Adipose tissue (tissue), 3 donors: ENCODE data around the gene LIN37. TPM values are rescaled to one million over a fixed set of nuclear protein-coding genes. Genes with fewer than 3 reads are reported as not detected.
A peak's percentile ranks its signal among the peaks of the same experiment; 100 is the strongest.

Experiments used
- H3K27ac ChIP-seq: one replicate; pipeline ENCODE4 v1.5.1; 2013; ENCODE audit warnings: low read depth, low read length
- WGBS, 3 donors: extraction: QIAGEN DNeasy Blood & Tissue Kit; methylation state at CpG; one replicate each; pipeline ENCODE4 v1.1.7; 2013; 5-methylcytosine and 5-hydroxymethylcytosine counted together
- polyA plus RNA-seq, 3 donors: library from polyadenylated mRNA; stranded (reverse); fragments of 200-250 nt; gene quantifications; one replicate each; pipeline ENCODE4 v1.2.3, GENCODE V29; 2013
- donor health status: healthy with polysubstance abuse.
- donor health status: Bipolar disorder and iron deficiency.
- donor health status: healthy.

LIN37 gene
- polyA plus RNA-seq, 3 donors: 8.9 to 20.9 (median 15.3) TPM

DNA sequence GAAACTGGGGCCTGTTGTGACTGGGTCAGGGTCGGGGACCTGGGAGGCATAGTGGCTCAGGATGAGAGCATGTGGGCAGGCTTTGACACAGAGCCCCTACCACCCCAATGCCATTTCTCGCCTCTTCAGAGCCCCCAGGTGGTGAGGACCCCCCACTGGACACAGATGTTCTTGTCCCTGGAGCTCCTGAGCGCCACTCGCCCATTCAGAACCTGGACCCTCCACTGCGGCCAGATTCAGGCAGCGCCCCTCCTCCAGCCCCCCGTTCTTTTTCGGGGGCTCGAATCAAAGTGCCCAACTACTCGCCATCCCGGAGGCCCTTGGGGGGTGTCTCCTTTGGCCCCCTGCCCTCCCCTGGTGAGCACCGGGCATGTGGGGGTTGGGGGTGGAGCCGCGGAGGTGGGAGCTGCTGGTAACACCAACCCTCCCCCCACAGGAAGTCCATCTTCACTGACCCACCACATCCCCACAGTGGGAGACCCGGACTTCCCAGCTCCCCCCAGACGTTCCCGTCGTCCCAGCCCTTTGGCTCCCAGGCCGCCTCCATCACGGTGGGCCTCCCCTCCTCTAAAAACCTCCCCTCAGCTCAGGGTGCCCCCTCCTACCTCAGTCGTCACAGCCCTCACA, 16.5 kb upstream of the LIN37 start:
- 88 to 92% (median 90%) methylated on average over 21 of the region's 21 CpGs for WGBS, 3 donors
- no peak overlapping the region for H3K27ac ChIP-seq

DNA sequence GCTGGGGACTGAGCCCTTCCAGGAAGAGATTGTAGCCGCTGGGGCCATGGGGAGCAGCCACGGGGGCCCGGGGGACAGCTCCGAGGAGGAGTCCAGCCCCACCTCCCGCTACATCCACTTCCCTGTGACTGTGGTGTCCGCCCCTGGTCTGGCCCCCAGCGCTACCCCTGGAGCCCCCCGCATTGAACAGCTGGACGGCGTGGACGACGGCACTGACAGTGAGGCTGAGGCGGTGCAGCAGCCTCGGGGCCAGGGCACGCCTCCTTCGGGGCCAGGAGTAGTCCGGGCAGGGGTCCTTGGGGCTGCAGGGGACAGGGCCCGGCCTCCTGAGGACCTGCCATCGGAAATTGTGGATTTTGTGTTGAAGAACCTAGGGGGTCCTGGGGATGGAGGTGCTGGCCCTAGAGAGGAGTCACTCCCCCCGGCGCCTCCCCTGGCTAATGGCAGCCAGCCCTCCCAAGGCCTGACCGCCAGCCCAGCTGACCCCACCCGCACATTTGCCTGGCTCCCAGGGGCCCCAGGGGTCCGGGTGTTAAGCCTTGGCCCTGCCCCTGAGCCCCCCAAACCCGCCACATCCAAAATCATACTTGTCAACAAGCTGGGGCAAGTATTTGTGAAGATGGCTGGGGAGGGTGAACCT, 15.7 kb upstream of the LIN37 start:
- no peak overlapping the region for H3K27ac ChIP-seq
- WGBS, 3 donors: 87 to 92% (median 88%) methylated on average over 24 to 25 of the region's 25 CpGs

DNA sequence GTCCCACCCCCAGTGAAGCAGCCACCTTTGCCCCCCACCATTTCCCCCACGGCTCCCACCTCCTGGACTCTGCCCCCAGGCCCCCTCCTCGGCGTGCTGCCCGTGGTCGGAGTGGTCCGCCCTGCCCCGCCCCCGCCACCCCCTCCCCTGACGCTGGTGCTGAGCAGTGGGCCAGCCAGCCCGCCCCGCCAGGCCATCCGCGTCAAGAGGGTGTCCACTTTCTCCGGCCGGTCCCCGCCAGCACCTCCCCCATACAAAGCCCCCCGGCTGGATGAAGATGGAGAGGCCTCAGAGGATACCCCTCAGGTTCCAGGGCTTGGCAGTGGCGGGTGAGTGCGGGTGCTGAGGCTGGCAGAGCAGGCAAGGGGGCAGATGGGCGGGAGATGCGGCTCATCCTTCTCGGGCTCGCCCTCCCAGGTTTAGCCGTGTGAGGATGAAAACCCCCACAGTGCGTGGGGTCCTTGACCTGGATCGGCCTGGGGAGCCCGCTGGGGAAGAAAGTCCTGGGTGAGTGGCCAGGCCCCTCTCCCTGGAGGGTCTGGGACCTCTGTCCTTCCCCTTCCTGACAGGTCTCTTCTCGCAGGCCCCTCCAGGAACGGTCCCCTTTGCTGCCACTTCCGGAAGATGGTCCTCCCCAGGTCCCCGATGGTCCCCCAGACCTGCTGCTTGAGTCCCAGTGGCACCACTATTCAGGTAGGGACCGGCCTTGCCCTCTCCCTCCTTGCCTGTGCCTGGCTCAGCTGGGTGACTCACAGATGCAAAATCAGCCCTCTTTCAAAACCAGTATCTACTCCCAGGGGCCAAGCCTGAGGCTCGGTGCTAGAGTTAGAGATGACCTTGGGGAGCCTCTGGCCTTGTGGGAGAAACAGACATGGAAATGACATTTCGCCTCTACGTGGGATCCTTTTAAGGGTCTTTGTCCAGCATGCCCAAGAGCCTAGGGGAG, 14.9 kb upstream of the LIN37 start:
- WGBS, 3 donors: 86 to 93% (median 90%) methylated on average over 35 of the region's 35 CpGs

DNA sequence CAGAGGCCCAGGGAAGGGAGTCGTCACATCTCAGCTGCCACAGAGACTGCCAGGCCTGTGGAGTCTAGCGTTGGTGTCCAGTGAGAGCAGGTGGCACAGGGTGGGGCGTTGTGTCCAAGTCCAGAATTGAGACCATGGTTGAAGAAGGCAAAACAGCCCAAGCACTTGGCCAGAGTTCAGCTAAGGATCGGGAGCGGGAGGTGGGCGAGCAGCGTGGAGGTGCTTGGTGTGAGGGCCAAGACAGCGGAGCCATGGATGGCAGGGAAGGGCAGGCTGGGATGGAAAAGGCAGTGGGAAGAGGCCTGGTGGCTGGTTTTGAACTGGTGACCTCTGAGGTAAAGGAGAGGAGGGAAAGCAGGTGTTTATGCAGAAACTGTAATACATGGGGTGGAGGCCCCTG, 14.1 kb upstream of the LIN37 start:
- no peak overlapping the region for H3K27ac ChIP-seq
- 94 to 96% (median 95%) methylated on average over 8 of the region's 8 CpGs for WGBS, 3 donors

More for the DNA sequence above, 14.9 kb upstream of the LIN37 start:
- no peak overlapping the region for H3K27ac ChIP-seq

DNA sequence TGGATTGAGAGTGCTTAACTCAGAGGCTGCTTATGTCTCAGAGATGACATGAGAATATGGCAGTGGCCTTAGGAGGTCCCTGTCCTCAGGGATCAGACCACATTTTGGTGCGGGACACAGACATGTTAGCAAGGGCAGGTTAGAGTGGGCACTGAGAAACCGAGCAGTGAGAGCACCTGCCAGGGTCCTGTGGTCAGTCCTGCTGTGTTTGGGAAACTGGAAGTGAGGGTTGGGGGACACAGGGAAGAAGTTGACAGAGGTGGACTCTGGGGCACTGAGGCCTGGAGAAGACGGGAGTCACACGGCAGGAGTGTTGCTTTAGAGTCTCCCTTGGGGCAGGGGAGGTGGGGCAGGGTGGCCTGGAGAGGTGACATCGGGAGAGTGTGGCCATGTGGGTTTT, 13.5 kb upstream of the LIN37 start:
- 80 to 87% (median 84%) methylated on average over 5 of the region's 5 CpGs for WGBS, 3 donors

DNA sequence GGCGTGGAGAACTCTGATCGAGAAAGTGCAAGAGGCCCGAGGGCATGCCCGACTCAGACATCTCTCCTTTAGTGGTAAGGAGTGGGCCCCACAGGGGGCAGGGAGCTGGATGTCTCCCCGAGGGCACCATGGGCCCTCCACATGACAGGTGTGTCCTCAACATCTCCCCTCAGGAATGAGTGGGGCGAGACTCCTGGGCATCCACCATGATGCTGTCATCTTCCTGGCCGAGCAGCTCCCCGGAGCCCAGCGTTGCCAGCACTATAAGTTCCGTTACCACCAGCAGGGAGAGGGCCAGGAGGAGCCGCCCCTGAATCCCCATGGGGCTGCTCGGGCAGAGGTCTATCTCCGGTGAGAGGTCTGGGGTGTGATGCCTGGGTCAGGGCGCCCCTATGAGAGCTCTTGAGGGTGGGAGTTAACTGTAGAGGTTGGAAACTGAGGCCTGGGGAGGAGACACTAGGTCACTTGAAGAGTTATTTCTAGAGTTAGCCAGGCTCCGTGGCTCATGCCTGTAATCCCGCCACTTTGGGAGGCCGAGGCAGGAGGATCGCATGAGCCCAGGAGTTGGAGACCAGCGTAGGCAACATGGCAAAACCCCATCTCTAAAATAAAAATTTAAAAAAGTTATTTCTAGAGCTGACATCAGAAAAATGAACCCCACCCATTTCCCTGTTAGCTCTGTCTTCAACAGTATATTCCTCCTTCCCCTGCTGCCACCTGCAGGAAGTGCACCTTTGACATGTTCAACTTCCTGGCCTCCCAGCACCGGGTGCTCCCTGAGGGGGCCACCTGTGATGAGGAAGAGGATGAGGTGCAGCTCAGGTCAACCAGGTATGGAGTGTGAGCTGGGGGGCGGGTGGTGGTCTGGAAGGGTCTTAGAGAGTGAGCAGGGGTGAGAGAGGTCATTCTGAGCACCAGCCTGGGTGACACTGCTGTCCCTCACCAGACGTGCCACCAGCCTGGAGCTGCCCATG, 11.2 kb upstream of the LIN37 start:
- H3K27ac ChIP-seq: no peak overlapping the region
- WGBS, 3 donors: 84 to 89% (median 88%) methylated on average over 22 of the region's 22 CpGs

More for the DNA sequence above, 13.5 kb upstream of the LIN37 start:
- H3K27ac ChIP-seq: no peak overlapping the region

DNA sequence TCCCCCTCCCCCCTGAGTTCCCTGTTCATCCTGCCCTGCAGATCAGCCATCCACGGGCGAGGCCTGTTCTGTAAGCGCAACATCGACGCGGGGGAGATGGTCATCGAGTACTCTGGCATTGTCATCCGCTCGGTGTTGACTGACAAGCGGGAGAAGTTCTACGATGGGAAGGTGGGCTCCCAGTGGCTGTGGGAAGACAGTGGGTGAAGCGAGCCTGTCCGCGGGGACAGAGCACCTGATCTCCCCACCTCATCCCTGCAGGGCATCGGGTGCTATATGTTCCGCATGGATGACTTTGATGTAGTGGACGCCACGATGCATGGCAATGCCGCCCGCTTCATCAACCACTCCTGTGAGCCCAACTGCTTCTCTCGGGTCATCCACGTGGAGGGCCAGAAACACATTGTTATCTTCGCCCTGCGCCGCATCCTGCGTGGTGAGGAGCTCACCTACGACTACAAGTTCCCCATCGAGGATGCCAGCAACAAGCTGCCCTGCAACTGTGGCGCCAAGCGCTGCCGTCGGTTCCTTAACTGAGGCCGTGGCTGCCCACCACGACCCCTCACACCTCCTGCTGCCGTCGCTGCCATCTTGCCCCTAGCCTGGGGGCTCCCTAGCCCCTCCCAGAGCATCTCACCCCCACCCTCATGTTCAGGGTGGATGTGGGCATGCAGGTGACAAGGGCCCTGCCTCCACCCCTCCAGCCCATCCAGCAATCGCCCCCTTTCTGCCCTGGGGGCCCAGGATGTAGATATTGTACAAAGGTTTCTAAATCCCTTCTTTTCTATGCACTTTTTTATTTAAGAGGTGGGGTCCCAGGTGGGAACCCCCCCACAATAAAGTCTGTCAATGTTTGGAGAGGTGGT, 10.1 kb upstream of the LIN37 start:
- 90 to 91% (median 91%) methylated on average over 37 of the region's 37 CpGs for whole genome bisulfite sequencing, 3 donors
- no peak overlapping the region for H3K27ac ChIP-seq

DNA sequence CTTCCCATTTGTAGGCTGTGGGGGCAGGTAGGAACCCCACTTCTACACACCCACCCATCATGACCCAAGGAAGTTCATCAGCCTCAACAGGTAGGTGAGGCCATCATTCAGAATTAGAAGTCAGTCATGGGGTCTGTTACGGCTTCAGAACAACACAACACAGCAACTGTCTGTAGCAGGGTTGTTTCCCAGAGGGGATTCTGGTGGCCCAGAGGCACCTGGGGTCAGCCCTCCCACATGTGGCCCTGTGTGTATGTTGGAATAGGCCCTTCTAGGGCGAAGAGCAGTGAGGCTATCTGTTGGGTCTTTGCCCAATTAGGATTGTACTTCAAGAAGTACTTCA, 9.5 kb upstream of the LIN37 start:
- no peak overlapping the region for H3K27ac ChIP-seq
- 72 to 97% (median 83%) methylated on average over 2 of the region's 2 CpGs for WGBS, 3 donors

DNA sequence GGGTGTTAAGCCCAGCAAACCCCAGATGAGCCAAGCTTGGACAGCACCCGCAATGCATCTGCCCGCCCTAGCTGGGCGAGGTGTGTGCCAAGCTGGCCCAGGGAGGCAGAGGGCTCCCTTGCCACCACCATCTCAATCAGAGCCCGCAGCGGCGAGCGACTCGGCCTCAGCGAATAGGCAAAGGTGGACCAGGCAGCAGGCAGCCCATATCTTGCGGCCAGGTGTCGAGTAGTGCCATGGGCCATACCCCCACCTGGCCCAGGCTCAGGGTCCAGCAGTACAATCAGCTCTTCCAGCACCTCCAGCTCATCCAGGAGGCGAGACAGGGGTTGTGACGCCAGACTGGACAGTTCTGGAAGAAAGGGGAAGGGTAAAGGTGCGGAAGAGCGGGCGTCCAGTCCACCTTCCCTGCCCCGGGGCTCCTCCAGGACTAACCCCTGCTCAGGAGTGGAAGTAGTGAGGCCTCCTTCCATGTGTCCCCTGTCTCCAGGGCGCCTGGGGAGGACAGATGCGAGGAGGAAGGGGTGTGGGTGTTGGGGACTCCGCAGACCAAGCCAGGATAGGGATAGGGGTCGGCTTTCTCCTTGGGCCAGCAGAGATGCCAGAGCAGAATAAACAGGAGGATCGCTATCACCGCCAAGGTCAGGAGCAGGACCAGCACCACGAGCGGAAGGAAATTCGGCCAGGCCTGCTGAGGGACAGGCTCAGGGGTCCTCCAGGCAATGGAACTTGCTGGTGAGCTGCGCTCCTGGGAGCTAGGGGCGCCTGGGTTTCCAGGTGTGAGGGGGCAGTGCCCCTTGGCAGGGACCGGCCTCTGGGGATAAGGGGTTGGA, 8.9 kb upstream of the LIN37 start:
- WGBS, 3 donors: 70 to 81% (median 80%) methylated on average over 29 of the region's 29 CpGs
- H3K27ac ChIP-seq: peak overlapping the region; percentile 45

DNA sequence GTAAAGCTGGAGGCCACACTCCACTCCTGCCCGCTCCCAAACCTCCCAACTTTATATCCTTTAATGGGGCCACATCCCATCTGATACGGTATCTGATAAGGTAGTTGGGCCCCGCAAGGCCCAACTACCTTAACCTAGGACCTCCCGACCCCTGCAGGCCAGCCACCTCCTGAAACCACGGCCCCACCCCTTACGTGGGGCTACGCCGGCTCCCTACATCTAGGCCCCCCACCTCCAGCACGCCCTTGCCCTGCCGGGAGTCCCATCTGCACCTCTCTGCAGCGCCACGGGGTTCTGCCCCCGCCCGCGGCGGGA, 8.3 kb upstream of the LIN37 start:
- WGBS, 3 donors: 0 to 7% (median 5%) methylated on average over 16 of the region's 16 CpGs
- H3K27ac ChIP-seq: peak overlapping the region; percentile 45

DNA sequence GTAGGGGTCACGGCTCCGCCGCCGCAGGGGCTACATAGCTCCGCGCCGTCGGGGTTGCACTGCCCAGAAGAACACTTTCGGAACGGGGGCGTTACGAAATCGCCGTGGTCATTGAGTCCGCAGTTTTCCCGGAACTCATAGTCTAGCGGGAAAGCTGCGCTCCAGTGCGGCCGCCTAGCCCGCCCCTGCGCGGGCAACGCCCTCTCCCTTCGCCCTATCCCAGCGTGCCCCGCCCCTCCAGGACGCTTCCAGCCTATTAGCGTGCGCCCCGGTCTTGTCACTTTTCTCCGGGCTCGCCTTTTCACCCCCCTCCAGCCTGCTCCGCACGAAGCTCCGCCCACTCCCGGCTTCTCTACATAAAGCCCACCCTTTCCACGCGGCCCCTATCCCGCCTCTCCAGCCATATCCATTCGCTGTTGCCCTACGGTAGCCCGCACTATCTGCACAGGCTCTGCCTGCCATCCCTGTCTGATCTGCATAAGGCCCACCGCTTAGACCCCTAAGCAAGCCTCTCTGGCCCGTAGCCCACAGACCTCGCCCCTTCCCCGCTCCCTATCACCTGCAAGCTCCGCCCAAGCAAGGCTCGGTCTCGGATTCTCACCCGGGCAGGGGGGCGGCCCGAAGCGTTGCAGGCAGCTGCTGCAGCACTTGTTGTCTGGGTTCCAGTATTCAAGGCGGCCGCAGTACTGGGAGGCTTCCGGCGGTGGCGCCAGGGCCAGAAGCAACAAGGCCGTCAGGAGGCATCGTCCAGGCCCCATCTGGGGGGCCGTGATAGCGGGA, 7.8 kb upstream of the LIN37 start:
- WGBS, 3 donors: 0 to 1% (median 0%) methylated on average over 59 to 63 of the region's 63 CpGs
- H3K27ac ChIP-seq: peak overlapping the region; percentile 51

DNA sequence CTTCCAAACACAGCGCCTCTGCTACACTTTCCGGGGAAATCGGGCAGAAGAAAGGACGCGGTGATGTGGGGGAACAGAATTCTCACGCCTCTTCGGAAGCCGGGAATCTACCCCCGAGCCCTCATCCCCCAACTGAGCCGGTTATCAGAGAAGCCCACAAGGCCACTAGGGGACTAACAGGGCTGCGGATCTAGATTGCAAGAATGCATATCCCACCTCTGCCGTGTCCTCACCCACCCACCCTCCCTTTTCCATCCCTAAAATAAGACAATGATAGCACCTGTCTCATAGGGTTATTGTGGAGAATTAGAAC, 7.2 kb upstream of the LIN37 start:
- 1 to 10% (median 5%) methylated on average over 12 of the region's 12 CpGs for WGBS, 3 donors
- H3K27ac ChIP-seq: peak overlapping the region; percentile 51

DNA sequence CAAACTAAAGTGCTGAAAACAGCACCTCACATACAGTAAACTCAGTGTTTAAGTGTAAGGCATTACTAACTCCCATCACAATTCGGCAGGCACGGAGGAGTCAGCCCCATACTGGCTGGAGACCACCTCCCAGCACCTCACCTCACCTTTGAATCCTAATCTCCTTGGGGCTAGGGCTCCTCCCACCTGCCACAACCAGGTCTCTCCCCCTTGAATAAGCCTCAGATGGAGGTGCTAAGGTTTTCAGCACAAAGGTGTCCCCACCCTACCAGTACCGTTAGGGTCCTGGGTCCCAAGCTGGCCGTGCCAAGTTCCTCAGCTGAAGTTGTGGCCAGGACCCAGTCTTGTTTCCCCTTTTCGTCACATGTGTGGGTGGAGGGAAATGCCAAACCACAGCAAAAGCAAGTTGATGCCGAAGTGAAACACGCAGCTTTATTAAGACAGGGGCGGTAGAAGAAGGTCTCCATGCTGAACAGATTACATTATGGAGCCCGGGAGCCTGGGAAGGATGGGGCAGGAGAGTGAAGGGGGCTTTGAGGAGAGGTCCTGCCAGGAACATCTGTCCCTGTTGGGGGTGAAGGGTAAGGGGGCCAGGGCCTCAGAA, 6.2 kb upstream of the LIN37 start, which contains the start of gene IGFLR1:
Gene IGFLR1 (minus strand): TSS at position 332 of the 604 bp plus-strand sequence. CDS start 1,272 bp downstream, outside the sequence.
- 51 to 73% (median 60%) methylated on average over 9 of the region's 9 CpGs for WGBS, 3 donors
- peak within 1 kb of the TSS; percentile 19 for H3K27ac ChIP-seq

DNA sequence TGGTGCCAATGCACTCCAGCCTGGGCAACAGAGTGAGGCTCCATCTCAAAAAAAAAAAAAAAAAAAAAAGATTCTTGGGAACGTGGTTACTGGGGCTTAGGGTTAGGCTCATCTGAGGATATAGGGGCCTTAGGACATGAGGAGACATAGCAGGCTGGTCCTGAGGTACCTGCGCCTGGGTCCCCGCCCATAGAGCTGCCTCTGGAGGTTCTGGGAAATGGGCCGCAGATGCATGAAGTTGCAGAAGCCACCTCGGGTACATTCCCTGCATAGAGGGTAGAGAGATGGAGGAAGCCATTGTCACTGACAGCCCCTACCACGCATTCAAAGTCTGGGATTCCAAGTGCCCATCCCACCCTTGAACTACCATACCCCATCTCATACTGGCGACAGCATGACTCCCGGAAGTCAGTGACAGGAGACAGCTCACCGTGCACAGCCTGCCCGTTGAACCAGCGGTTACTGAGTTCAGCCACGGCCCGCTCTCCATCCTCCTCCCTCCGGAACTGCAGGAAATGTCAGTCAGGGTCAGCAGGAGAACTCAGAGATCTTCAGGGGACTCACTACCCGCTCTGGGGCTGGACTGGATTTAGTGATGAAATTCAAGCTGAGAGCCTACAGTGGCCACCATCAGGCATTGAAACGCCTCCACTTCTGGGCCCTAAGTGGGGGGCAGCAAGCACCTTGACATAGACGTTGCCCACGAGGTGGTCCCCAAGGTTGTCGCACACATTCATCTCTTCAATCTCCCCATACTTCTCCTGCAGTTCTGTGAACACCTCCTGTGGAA, 4.5 kb upstream of the LIN37 start:
- H3K27ac ChIP-seq: no peak overlapping the region

More for the DNA sequence above, 4.5 kb upstream of the LIN37 start:
- WGBS, 3 donors: 85 to 89% (median 89%) methylated on average over 19 of the region's 19 CpGs
